Neural cell (in vitro differentiated cells): ENCODE data around the gene KIF16B. TPM values are rescaled to one million over a fixed set of nuclear protein-coding genes. Genes with fewer than 3 reads are reported as not detected.

Experiments used
- H2AFZ ChIP-seq: fragments of 200-600, 300-800 bp; sonication (generic), shearing (Covaris generic); 2 replicates; pipeline ENCODE4 v1.6.0; 2014; ENCODE audit warnings: low read depth, mild to moderate bottlenecking, antibody characterized with exemption, low read length, moderate library complexity
- H3F3A ChIP-seq: fragments of 200-600 bp; shearing (Covaris generic); 2 replicates; pipeline ENCODE4 v1.6.1; 2016; ENCODE audit warnings: mild to moderate bottlenecking, moderate library complexity, mixed read lengths, antibody characterized with exemption, low read length; ENCODE audit not compliant: insufficient read depth, poor library complexity, severe bottlenecking
- H3K27ac ChIP-seq: fragments of 200-600, 300-800 bp; sonication (generic), shearing (Covaris generic); 2 replicates; pipeline ENCODE4 v1.5.1; 2014; ENCODE audit warnings: mild to moderate bottlenecking, low read length, moderate library complexity
- H3K27me3 ChIP-seq: fragments of 300-800, 200-600 bp; sonication (generic), shearing (Covaris generic); 2 replicates; pipeline ENCODE4 v1.6.0; 2014; ENCODE audit warnings: mild to moderate bottlenecking, low read depth, low read length, moderate library complexity; ENCODE audit not compliant: insufficient read depth
- H3K36me3 ChIP-seq: fragments of 300-800, 200-600 bp; sonication (generic), shearing (Covaris generic); 2 replicates; pipeline ENCODE4 v1.5.1; 2014; ENCODE audit warnings: mild to moderate bottlenecking, antibody characterized with exemption, low read length, moderate library complexity; ENCODE audit not compliant: insufficient read depth
- H3K4me2 ChIP-seq: fragments of 300-800, 200-600 bp; sonication (generic), shearing (Covaris generic); 2 replicates; pipeline ENCODE4 v1.6.0; 2014; ENCODE audit warnings: mild to moderate bottlenecking, low read length
- H3K4me3 ChIP-seq: fragments of 300-800, 200-600 bp; sonication (generic), shearing (Covaris generic); 2 replicates; pipeline ENCODE4 v1.5.1; 2014; ENCODE audit warnings: mild to moderate bottlenecking, low read length, moderate library complexity
- H3K79me2 ChIP-seq: fragments of 200-600 bp; shearing (Covaris generic); replicated peaks from 2 replicates; pipeline ENCODE4 v1.6.0; 2014; ENCODE audit warnings: mild to moderate bottlenecking, low read length, moderate library complexity; ENCODE audit not compliant: insufficient read depth
- H3K9ac ChIP-seq: fragments of 300-800, 200-600 bp; sonication (generic), shearing (Covaris generic); 2 replicates; pipeline ENCODE4 v1.6.1; 2016; ENCODE audit warnings: mild to moderate bottlenecking, low read length, mixed read lengths
- H3K9me2 ChIP-seq: fragments of 200-600 bp; shearing (Covaris generic); 2 replicates; pipeline ENCODE4 v1.6.1; 2016; ENCODE audit warnings: mild to moderate bottlenecking, low read length, mixed read lengths; ENCODE audit not compliant: insufficient read depth
- H3K9me3 ChIP-seq: fragments of 200-600, 300-800 bp; sonication (generic), shearing (Covaris generic); 2 replicates; pipeline ENCODE4 v1.6.1; 2016; ENCODE audit warnings: mild to moderate bottlenecking, mixed run types, low read length, moderate library complexity, mixed read lengths
- H4K20me1 ChIP-seq: fragments of 200-600 bp; shearing (Covaris generic); 2 replicates; pipeline ENCODE4 v1.6.1; 2016; ENCODE audit warnings: mild to moderate bottlenecking, mixed run types; ENCODE audit not compliant: insufficient read depth
- EP300 ChIP-seq: fragments of 450-650 bp; conservative IDR thresholded peaks from 2 replicates; pipeline ENCODE4 v1.6.1; 2014; ENCODE audit warnings: antibody characterized with exemption, mild to moderate bottlenecking, moderate library complexity; ENCODE audit not compliant: poor library complexity, severe bottlenecking
- EZH2 ChIP-seq: fragments of 200-600, 300-800 bp; shearing (Covaris generic), sonication (generic); IDR thresholded peaks from 2 replicates; pipeline ENCODE4 v1.6.1; 2014; ENCODE audit warnings: antibody characterized with exemption, low read length, borderline replicate concordance, mild to moderate bottlenecking; ENCODE audit not compliant: insufficient read depth, poor library complexity, severe bottlenecking
- MXI1 ChIP-seq: fragments of 450-650 bp; conservative IDR thresholded peaks from 2 replicates; pipeline ENCODE4 v1.6.1; 2014; ENCODE audit warnings: antibody characterized with exemption, mild to moderate bottlenecking; ENCODE audit not compliant: poor library complexity, severe bottlenecking
- POLR2AphosphoS5 ChIP-seq: IDR thresholded peaks from 2 replicates; pipeline ENCODE4 v1.6.1; 2012
- RAD21 ChIP-seq: fragments of 450-650 bp; conservative IDR thresholded peaks from 2 replicates; pipeline ENCODE4 v1.6.1; 2014; ENCODE audit warnings: antibody characterized with exemption, mild to moderate bottlenecking, moderate library complexity
- SMC3 ChIP-seq: fragments of 450-650 bp; conservative IDR thresholded peaks from 2 replicates; pipeline ENCODE4 v1.6.1; 2014; ENCODE audit warnings: antibody characterized with exemption, mild to moderate bottlenecking, moderate library complexity; ENCODE audit not compliant: poor library complexity
- TAF1 ChIP-seq: IDR thresholded peaks from 2 replicates; pipeline ENCODE4 v1.6.1; 2012; ENCODE audit warnings: low read depth
- polyA plus RNA-seq: library from polyadenylated mRNA; depleted of rRNA; stranded (reverse); fragments of >200 nt; gene quantifications from 2 replicates; pipeline ENCODE4 v1.2.3, GENCODE V29; 2014
- TF ChIP-seq, protein P1 (sequence below): fragments of 450-650 bp; IDR thresholded peaks from 2 replicates; pipeline ENCODE4 v1.5.1; 2014; ENCODE audit warnings: antibody characterized with exemption, mild to moderate bottlenecking, moderate library complexity; ENCODE audit not compliant: poor library complexity, severe bottlenecking
- TF ChIP-seq, protein P2 (sequence below): IDR thresholded peaks from 2 replicates; pipeline ENCODE4 v1.6.1; 2012; ENCODE audit warnings: borderline replicate concordance

Gene KIF16B
- polyA plus RNA-seq, 1 donor from 2014 or later = 3.8 TPM

- TF ChIP-seq TAF1 (no peak), MXI1 (no peak), RAD21 (no peak), EZH2 (no peak), POLR2AphosphoS5 (no peak), EP300 (no peak), SMC3 (no peak)
- TF ChIP-seq, protein P1, sequence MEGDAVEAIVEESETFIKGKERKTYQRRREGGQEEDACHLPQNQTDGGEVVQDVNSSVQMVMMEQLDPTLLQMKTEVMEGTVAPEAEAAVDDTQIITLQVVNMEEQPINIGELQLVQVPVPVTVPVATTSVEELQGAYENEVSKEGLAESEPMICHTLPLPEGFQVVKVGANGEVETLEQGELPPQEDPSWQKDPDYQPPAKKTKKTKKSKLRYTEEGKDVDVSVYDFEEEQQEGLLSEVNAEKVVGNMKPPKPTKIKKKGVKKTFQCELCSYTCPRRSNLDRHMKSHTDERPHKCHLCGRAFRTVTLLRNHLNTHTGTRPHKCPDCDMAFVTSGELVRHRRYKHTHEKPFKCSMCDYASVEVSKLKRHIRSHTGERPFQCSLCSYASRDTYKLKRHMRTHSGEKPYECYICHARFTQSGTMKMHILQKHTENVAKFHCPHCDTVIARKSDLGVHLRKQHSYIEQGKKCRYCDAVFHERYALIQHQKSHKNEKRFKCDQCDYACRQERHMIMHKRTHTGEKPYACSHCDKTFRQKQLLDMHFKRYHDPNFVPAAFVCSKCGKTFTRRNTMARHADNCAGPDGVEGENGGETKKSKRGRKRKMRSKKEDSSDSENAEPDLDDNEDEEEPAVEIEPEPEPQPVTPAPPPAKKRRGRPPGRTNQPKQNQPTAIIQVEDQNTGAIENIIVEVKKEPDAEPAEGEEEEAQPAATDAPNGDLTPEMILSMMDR = no peak
- TF ChIP-seq, protein P2, sequence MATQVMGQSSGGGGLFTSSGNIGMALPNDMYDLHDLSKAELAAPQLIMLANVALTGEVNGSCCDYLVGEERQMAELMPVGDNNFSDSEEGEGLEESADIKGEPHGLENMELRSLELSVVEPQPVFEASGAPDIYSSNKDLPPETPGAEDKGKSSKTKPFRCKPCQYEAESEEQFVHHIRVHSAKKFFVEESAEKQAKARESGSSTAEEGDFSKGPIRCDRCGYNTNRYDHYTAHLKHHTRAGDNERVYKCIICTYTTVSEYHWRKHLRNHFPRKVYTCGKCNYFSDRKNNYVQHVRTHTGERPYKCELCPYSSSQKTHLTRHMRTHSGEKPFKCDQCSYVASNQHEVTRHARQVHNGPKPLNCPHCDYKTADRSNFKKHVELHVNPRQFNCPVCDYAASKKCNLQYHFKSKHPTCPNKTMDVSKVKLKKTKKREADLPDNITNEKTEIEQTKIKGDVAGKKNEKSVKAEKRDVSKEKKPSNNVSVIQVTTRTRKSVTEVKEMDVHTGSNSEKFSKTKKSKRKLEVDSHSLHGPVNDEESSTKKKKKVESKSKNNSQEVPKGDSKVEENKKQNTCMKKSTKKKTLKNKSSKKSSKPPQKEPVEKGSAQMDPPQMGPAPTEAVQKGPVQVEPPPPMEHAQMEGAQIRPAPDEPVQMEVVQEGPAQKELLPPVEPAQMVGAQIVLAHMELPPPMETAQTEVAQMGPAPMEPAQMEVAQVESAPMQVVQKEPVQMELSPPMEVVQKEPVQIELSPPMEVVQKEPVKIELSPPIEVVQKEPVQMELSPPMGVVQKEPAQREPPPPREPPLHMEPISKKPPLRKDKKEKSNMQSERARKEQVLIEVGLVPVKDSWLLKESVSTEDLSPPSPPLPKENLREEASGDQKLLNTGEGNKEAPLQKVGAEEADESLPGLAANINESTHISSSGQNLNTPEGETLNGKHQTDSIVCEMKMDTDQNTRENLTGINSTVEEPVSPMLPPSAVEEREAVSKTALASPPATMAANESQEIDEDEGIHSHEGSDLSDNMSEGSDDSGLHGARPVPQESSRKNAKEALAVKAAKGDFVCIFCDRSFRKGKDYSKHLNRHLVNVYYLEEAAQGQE = no peak
- H4K20me1 ChIP-seq = no peaks in the 10 kb centered on the region
Observed at GRCh38 chr20:16302818-16303217, 270.4 kb downstream of the KIF16B start.

DNA sequence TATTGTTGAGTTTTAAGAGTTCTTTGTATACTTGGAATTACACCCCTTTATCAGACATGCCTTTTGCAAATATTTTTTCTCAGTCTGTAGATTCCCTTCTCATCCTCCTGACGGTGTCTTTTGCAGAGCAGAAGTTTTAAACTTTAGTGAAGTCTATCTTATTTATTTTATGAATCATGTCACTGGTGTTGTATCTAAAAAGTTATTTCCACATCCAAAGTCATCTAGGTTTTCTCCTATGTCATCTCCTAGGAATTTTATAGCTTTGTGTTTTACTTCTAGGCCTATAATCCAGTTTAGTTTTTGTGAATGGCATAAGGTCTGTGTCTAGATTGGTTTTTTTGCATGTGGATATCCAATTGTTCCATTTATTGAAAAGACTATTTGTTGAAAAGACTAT lies 271.3 kb downstream of the KIF16B start:
- Histone ChIP-seq H3K9ac (no peak overlapping the region), H3K4me2 (no peak overlapping the region), H3K27me3 (no peaks in the 10 kb centered on the region), H4K20me1 (no peaks in the 10 kb centered on the region), H3K79me2 (no peaks in the 10 kb centered on the region), H3K9me2 (no peaks in the 10 kb centered on the region), H3K9me3 (peaks cover 3% of the 10 kb centered on the region), H3F3A (no peaks in the 10 kb centered on the region), H2AFZ (no peak overlapping the region), H3K36me3 (no peaks in the 10 kb centered on the region), H3K4me3 (no peak overlapping the region), H3K27ac (no peak overlapping the region)
- TF ChIP-seq, protein P2 = no peak
- TF ChIP-seq SMC3 (no peak), RAD21 (no peak), EP300 (no peak), TAF1 (no peak), EZH2 (no peak)

More at GRCh38 chr20:16302818-16303217, 270.4 kb downstream of the KIF16B start:
- no peak overlapping the region for H3K9ac ChIP-seq
- no peaks in the 10 kb centered on the region for H3K36me3 ChIP-seq
- no peaks in the 10 kb centered on the region for H3K9me2 ChIP-seq
- H2AFZ ChIP-seq = no peak overlapping the region
- no peak overlapping the region for H3K27ac ChIP-seq
- no peaks in the 10 kb centered on the region for H3K27me3 ChIP-seq
- no peak overlapping the region for H3K4me2 ChIP-seq
- peaks cover 3% of the 10 kb centered on the region for H3K9me3 ChIP-seq
- no peaks in the 10 kb centered on the region for H3K79me2 ChIP-seq
- H3F3A ChIP-seq = no peaks in the 10 kb centered on the region
- no peak overlapping the region for H3K4me3 ChIP-seq
